ENCODE measurements around the gene KIF6.

Gene KIF6

DNA sequence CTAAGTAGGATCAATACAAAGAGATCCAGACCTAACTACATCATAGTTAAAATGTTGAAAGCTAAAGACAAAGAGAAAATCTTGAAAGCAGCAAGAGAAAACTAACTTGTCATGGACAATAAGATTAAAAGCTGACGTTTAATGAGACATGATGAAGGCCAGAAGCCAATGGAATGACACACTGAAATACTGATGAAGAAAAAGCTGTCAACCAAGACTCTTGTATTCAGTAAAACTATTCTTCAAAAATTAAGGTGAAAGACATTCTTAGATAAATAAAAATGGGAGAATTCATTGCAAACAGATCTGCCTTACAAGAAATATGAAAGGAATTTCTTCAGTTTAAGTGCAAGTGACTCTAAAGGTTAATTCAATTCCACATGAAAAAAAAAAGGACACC is 256.8 kb downstream of the KIF6 start:
- no peaks in the 10 kb centered on the region for H4K20me1 ChIP-seq (ENCODE audit: insufficient read depth, low read length)
- no peak for DNase-seq

DNA sequence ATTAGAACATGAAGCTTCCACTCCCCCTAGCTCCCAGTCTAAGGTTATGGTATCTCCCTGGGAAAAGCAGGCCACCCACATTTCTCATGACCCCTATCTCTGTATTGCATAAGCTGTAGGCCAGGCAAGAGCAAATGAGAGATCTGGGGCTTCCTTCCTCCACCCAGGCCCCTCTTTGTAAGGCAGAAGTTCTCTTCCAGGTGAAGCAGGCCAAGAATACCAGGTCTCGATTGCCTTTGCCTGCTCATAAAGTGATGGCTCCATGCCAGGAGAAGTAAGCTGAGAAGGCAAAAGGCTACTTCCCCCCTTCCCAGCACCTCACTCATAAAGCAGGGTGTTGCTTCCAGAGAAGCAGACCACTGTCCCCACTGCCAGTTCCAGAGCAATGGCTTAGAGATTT is 258.6 kb downstream of the KIF6 start:
- no peaks in the 10 kb centered on the region for H3K36me3 ChIP-seq (ENCODE audit: insufficient read depth, low read length)
- H3K9me3 ChIP-seq (ENCODE audit: insufficient read depth, low read length, severe bottlenecking), result no peaks in the 10 kb centered on the region
- H3K4me1 ChIP-seq (ENCODE audit: insufficient read depth, low read length), result no peaks in the 10 kb centered on the region
- no peak overlapping the region for H3K9ac ChIP-seq (ENCODE audit: low read depth, low read length)
- DNase-seq, result no peak
- H3K27ac ChIP-seq (ENCODE audit: low read length), result no peak overlapping the region
- H4K20me1 ChIP-seq (ENCODE audit: insufficient read depth, low read length), result no peaks in the 10 kb centered on the region
- no peaks in the 10 kb centered on the region for H3K79me2 ChIP-seq (ENCODE audit: insufficient read depth, low read length)
- no peak for ATAC-seq (ENCODE audit: insufficient read depth, low read depth)
- no peaks in the 10 kb centered on the region for H3K27me3 ChIP-seq (ENCODE audit: insufficient read depth, low read length, poor library complexity)
- H3K4me3 ChIP-seq (ENCODE audit: low read depth in 1 of 2, low read length in 2 of 2), result no peak overlapping the region
- TF ChIP-seq CTCF (IDR thresholded peaks at IDR 0.05; ENCODE audit: borderline replicate concordance, extremely low read depth, low read length, poor library complexity, severe bottlenecking) (no peak), EZH2 (IDR thresholded peaks at IDR 0.05; ENCODE audit: borderline replicate concordance, low read depth, low read length, severe bottlenecking) (no peak)
- H3K4me2 ChIP-seq (ENCODE audit: insufficient read depth, low read length), result no peak overlapping the region
- H2AFZ ChIP-seq (ENCODE audit: low read depth, low read length), result no peak overlapping the region

More for the DNA sequence above, 256.8 kb downstream of the KIF6 start:
- Histone ChIP-seq H3K27ac (ENCODE audit: low read length) (no peak overlapping the region), H2AFZ (ENCODE audit: low read depth, low read length) (no peak overlapping the region), H3K4me1 (ENCODE audit: insufficient read depth, low read length) (peaks cover 10% of the 10 kb centered on the region), H3K9me3 (ENCODE audit: insufficient read depth, low read length, severe bottlenecking) (no peaks in the 10 kb centered on the region), H3K79me2 (ENCODE audit: insufficient read depth, low read length) (no peaks in the 10 kb centered on the region), H3K36me3 (ENCODE audit: insufficient read depth, low read length) (no peaks in the 10 kb centered on the region), H3K4me3 (ENCODE audit: low read depth in 1 of 2, low read length in 2 of 2) (no peak overlapping the region), H3K27me3 (ENCODE audit: insufficient read depth, low read length, poor library complexity) (no peaks in the 10 kb centered on the region), H3K4me2 (ENCODE audit: insufficient read depth, low read length) (no peak overlapping the region), H3K9ac (ENCODE audit: low read depth, low read length) (no peak overlapping the region)
- TF ChIP-seq CTCF (IDR thresholded peaks at IDR 0.05; ENCODE audit: borderline replicate concordance, extremely low read depth, low read length, poor library complexity, severe bottlenecking) (no peak), EZH2 (IDR thresholded peaks at IDR 0.05; ENCODE audit: borderline replicate concordance, low read depth, low read length, severe bottlenecking) (no peak)
- ATAC-seq (ENCODE audit: insufficient read depth, low read depth), result no peak

GRCh38 chr6:39465539-39465938 is 259.7 kb downstream of the KIF6 start:
- no peaks in the 10 kb centered on the region for H3K4me1 ChIP-seq (ENCODE audit: insufficient read depth, low read length)
- H3K9me3 ChIP-seq (ENCODE audit: insufficient read depth, low read length, severe bottlenecking), result no peaks in the 10 kb centered on the region
- H3K4me2 ChIP-seq (ENCODE audit: insufficient read depth, low read length), result no peak overlapping the region
- H3K27me3 ChIP-seq (ENCODE audit: insufficient read depth, low read length, poor library complexity), result no peaks in the 10 kb centered on the region
- H3K36me3 ChIP-seq (ENCODE audit: insufficient read depth, low read length), result no peaks in the 10 kb centered on the region
- no peak overlapping the region for H2AFZ ChIP-seq (ENCODE audit: low read depth, low read length)
- H3K27ac ChIP-seq (ENCODE audit: low read length), result no peak overlapping the region
- no peak overlapping the region for H3K4me3 ChIP-seq (ENCODE audit: low read depth in 1 of 2, low read length in 2 of 2)
- no peaks in the 10 kb centered on the region for H3K79me2 ChIP-seq (ENCODE audit: insufficient read depth, low read length)
- no peak for ATAC-seq (ENCODE audit: insufficient read depth, low read depth)
- H4K20me1 ChIP-seq (ENCODE audit: insufficient read depth, low read length), result no peaks in the 10 kb centered on the region
- no peak for DNase-seq
- no peak overlapping the region for H3K9ac ChIP-seq (ENCODE audit: low read depth, low read length)
- no peak for TF ChIP-seq EZH2 (IDR thresholded peaks at IDR 0.05; ENCODE audit: borderline replicate concordance, low read depth, low read length, severe bottlenecking)
- no peak for TF ChIP-seq CTCF (IDR thresholded peaks at IDR 0.05; ENCODE audit: borderline replicate concordance, extremely low read depth, low read length, poor library complexity, severe bottlenecking)

- Histone ChIP-seq H2AFZ (ENCODE audit: low read depth, low read length) (no peak overlapping the region), H4K20me1 (ENCODE audit: insufficient read depth, low read length) (no peaks in the 10 kb centered on the region), H3K9ac (ENCODE audit: low read depth, low read length) (no peak overlapping the region), H3K27me3 (ENCODE audit: insufficient read depth, low read length, poor library complexity) (no peaks in the 10 kb centered on the region), H3K79me2 (ENCODE audit: insufficient read depth, low read length) (no peaks in the 10 kb centered on the region), H3K4me3 (ENCODE audit: low read depth in 1 of 2, low read length in 2 of 2) (no peak overlapping the region), H3K4me1 (ENCODE audit: insufficient read depth, low read length) (no peaks in the 10 kb centered on the region), H3K36me3 (ENCODE audit: insufficient read depth, low read length) (no peaks in the 10 kb centered on the region), H3K9me3 (ENCODE audit: insufficient read depth, low read length, severe bottlenecking) (no peaks in the 10 kb centered on the region), H3K27ac (ENCODE audit: low read length) (no peak overlapping the region), H3K4me2 (ENCODE audit: insufficient read depth, low read length) (no peak overlapping the region)
- ATAC-seq (ENCODE audit: insufficient read depth, low read depth) (no peak), DNase-seq (no peak)
- TF ChIP-seq EZH2 (IDR thresholded peaks at IDR 0.05; ENCODE audit: borderline replicate concordance, low read depth, low read length, severe bottlenecking) (no peak), CTCF (IDR thresholded peaks at IDR 0.05; ENCODE audit: borderline replicate concordance, extremely low read depth, low read length, poor library complexity, severe bottlenecking) (no peak)
Observed at GRCh38 chr6:39464067-39464466, 261.1 kb downstream of the KIF6 start.
